Lower leg skin (tissue), 3 donors: ENCODE data around the gene SLC9A7.

Experiments
- CTCF ChIP-seq, 3 donors: fragments of 450-650 bp; IDR thresholded peaks; one replicate each; pipeline ENCODE4 v1.5.1; 2016; ENCODE audit warnings: antibody characterized with exemption in 3 of 3, mild to moderate bottlenecking in 3 of 3, moderate library complexity in 2 of 3
- POLR2A ChIP-seq, 2 donors: fragments of 450-650 bp; IDR thresholded peaks; one replicate each; pipeline ENCODE4 v1.6.1; 2016 to 2017; ENCODE audit warnings: antibody characterized with exemption in 2 of 2, mild to moderate bottlenecking in 1 of 2, moderate library complexity in 1 of 2

- TF ChIP-seq CTCF (IDR thresholded peaks at IDR 0.05) (no peak), POLR2A (IDR thresholded peaks at IDR 0.05) (no peak)
Observed at GRCh38 chrX:46627062-46627461, 131.9 kb downstream of the SLC9A7 start.
